ENCODE results near the gene ADGRG3.

DNA sequence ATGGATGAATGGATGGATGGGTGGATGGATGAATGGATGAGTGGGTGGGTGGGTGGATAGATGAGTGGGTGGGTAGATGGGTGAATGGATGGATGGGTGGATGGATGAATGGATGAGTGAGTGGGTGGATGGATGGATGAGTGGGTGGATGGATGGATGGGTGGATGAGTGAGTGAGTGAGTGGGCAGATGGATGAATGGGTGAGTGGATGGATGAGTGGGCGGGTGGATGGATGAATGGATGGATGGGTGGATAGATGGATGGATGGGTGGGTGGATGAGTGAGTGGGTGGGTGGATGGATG, 61.0 kb downstream of the ADGRG3 start:
- TF ChIP-seq CTCF (IDR thresholded peaks at IDR 0.05; ENCODE audit: low read length), result no peak
- TF ChIP-seq EZH2 (optimal IDR thresholded peaks at IDR 0.05; ENCODE audit: low read depth, low read length), result no peak

Data from MM.1S (cell line).